Right forelimb (tissue), 1 donor: ENCODE measurements around the gene LRIG3.
A peak's percentile ranks its signal among the peaks of the same experiment; 100 is the strongest.
"Not testable (repeated sequence)": the region's sequence is repeated elsewhere in the genome, so short reads cannot be mapped to it uniquely, and the experiment has no call there.

Source experiments
- DNase-seq: peaks from one replicate; pipeline ENCODE4 v3.0.0-alpha.2; 2018

The LRIG3 gene

DNA sequence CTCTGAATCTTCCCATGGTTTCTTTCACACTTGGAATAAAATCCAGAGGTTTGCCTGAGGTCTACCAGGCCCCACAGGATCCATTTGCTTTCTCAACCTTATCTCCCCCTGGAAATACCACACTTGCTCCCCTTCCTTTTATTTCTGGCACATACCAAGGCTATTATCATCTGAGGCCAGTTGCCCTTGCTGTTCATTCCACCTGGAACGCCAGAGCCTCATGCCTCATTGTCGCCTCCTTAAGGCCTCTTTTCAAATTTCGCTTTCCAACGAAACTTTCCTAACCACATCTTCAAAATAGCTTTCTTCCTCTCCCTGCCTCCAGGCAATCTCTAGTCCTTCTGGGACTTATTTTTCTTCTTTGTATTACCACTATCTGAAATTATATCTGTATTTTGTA, 11.2 kb upstream of the LRIG3 start:
- DNase-seq: no peak

DNA sequence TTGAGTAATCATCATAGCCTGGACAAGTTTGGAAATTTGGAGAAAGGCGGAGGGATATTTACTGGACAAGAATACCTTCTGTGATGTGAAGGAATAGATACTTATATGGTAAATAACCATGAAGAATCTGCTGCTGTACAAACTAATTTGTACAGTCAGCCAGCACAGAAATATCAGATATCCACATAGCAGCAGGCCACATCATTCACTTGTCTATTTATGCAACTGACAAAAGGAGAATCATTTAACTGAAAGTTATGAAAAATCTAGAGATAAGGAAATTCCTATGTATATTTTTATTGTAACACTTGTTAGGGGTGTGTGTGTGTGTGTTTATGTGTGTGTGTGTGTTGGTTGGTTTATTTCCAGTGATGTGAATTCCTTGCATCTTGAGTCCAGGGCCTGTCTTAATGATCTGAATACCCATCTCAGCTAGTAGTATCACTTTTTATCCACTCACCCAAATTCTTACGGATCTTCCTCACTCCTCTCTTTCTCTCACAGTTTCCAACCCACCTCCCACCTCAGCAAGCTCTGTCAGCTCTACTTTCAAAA, 10.5 kb upstream of the LRIG3 start:
- DNase-seq: no peak

DNA sequence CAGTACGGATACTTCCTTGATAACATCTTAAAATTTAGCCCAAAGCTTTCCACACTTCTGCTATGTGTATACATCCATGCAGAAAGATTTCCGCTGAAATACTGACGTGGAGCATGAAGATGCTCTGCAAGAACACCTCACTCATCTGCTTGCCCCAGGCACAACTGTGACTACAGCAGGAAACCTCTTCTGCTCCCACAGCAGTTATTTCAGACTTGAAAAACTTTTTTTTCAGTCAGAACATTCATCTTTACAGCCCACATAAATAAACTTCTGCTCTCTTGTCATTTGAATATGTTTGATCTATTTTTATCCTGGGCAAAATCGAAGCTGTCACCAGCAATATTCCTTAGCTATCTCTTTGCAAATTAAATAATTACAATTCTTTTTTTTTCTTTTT, 6.8 kb upstream of the LRIG3 start:
- no peak for DNase-seq

DNA sequence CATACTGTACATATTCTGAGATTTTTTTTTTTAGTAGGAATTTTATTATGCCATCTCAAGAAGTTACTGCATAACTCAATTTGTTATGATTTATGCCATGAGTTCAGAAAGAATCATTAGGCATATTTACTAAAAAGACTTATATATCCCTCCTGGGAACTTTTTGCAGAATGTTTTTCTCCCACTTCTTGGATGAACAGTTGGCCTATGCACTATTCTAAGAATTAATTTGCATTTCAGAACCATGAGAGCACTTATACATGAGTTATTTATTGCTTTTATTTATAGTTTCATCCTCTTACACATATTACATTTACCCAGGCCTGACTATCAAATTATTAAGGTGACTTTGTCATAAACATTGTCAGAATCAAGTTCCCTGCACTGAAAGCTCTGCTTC, 6.3 kb upstream of the LRIG3 start:
- no peak for DNase-seq

DNA sequence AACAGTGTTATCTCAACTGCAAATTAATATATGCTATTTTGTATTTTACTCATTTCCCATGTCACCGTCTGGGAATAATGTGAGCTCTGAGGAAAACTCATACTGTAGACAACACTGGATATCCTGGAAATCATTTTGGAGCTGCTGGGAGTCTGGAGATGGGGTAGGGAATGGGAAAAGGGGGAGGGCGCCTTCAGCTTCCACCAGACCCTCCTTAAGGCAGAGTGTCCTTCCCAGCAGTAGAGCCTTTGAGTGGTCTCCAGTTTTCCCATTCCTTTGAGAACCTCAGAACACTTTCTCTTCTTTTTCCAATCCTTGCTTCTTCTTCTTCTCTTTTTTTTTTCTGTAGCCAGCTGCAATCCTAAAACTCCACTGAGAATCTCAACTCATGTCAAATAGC, 5.4 kb upstream of the LRIG3 start:
- DNase-seq: no peak

DNA sequence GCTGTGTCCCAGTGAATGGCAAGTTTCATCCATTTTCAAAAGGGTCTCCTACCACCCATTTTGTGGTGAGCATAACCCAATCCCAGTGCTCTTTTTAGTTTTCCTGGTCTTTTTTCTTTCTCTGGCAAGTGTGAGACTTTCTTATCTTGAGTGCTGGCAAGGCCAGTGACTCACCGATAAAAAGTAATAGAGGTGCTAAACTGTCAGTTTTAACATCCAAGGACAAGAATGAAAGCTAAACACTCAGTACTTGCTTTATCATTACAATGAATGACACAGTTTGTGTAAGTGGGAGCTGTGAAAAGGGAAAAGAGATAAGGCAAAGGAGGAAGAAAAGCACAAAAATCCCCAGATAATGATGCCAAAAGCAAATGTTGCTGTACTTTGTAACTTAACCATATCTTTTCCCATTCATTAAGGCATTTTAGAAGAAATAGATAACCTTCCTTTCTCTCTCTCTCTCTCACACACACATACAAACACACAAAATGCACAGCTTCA, 4.9 kb upstream of the LRIG3 start:
- DNase-seq: no peak

DNA sequence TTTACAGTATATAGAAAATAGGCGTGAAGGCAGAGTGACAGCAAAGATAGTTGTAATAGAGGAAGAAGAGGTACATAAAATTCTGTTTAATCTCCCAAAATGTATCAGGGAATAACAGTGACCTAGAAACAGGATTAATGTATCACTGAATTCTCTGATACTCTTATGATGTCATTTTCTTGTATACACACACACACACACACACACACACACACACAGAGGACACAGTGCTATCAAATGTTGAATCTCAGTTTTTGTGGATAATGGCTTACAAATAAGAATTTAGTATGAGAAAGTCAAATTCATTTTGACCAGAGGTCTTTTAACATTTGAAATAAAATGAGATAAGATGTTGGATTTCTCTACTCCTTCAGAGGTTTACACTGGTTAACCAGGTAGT, 4.3 kb upstream of the LRIG3 start:
- no peak for DNase-seq

DNA sequence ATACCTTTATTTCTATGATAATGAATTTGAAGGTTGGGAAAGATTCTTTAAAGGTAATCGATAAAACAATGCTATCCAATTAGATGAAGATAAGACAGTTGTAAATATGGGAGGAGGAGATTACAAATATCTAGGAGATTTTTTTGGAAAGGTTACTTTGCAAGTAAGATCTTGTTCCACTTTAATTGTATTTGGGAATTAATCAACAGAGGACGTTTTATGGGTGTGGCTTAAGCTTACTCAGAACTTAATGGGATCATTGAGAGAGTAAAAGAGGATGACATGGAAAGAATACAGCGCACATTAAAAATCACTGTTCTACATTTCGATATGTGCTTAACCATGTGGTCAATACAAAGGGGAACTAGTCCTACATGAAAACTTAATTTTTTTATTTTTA, 3.5 kb upstream of the LRIG3 start:
- DNase-seq: no peak

DNA sequence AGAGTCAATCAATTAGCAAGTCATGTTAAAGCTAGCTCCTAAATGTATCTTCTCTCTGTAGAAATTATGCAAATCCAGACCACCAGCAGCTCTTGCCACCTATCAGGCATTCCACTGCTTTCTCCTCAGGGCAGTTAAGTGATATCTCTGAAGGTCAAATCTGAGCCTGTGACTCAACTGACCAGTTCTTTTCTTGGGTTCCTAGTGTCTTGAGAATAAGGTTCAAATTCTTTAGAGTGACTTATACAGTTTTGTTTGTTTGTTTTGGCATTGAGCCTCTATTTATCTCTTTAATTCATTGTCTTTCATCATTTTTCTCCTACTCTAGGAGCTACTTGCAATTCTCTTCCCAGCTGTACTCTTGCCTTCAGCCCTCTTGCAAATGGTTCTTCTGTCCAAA, 2.5 kb upstream of the LRIG3 start:
- no peak for DNase-seq

DNA sequence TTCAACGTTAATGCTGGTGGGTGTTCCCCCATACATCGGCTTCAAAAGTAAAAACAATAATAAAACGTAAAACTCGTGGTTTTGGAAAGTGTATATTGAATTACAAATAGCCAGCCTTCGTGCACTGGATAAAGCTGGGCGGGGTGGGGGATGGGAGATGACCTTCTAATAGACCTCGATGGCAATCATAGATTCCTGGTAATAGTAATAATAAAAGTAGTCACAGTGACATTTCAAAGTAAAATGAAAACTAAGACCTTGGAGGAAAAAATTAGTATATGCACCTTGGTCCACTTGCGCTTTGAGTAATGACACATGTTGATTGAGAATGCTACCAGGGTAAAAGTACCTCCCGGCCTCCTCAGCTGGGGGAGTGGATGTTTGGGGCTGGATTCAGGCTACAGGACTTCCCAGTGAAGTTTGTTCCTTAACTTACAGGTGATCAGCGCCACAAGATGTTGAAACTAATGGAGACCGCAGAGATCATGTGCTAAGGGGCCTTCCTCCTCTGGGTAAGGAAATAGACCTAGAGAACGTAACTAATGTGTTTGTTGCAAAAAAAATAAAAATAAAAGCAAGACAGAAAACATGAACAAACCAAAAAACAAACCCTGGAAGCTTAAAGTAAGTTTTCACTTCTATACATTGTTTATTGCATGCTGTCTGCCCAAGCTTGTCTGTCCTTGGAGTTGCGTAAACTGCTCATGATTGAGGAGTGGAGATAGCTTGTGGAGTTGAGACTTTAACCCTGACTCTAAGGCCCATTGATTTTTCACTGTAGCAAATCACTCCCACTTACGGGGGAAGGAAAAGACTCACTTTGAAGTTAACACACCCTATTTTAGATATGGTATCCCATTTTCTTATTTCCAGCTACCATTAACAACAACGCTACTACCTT, 907 bp upstream of the LRIG3 start:
- DNase-seq: no peak

DNA sequence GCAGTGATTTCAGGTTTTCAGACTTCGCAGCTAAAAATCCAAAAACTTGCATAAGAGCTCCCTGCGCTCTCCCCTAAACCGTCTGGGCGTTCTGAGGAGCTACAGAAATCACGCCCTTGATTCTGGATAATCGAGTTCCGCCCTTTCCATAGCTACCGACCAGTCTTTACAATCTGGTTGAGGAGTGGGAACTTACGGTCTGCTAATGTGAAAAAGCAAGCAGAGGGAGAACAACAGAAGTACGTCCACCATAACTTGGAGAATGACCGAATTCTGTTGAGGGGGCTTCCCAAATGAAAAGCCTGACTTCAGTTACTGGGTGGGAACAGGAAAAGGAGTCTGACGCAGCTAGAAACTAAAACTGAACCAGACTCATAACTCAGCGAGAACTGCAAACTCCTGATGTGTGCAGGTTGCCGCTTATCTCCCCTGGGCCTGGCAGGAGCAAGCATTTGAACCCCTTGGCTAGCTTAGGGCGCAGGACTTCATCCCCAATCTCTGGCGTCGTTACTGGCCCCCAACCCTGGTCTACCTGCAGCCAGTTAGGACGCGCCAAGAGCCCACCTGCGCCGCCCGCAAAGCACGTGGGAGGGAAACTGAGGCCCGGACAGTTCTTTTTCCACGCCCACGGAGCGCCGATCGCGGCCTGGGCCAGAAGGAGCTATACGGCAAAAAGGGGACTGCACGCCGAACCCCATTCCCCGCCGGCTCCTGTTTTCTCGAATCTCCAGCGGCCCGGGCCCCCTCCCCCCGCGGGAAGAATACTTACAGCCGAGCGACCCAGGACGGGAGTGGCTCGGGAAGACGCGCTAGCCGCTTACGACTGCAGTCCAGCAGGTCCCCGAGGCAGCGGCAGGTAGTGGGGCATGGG, 838 bp downstream of the LRIG3 start:
- peak; percentile 77 for DNase-seq

DNA sequence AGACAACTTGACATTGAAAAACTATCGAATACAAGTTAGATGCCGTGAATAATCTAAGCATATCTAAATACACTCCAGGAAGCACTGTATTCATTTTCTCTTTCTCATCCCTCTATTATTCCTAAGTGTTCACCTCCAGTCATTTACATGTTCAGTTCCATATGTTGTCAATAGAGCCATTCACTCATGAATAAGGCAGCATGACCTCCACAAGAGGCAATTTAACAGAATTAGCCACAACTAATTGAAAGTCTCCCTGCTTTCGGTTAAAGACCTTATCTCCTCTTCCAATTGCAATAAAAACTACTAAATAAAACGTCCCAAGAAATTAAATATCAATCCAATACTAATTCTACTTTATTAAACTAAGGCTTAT, 1.8 kb downstream of the LRIG3 start:
- no peak for DNase-seq

DNA sequence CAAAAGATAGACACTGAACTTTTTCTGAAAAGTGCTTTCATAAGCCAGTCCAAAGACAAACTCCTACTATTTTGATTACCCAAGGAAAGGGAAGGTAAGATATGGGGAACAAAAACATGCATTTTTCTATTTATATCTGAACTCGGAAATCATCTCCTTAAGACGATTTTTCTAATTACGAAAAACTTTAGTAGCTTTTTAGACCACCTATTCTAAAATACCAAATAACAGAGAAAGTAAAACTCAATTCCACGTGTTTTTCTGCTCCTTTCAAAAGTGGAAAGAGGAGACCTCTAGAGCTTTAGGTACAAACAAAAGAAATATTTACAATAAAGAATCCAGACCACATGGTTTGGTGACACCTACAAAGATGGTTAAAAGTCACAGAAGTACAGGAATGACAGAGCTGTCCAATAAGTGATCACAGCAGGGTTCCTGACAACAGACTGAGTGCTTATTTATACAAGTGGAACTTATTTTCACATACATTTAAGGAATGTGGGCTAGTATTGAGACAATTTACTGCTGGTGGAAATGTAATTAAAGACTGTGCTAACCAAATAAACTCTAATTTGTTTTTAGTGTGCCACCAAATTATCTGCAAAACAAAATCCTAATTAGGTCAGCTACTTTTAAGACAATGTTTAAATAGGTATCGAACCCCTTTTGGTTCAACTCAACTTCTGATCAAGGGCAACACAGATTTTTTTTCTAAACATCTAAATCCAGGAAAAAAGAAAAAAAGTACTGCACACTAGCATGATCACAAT, 2.4 kb downstream of the LRIG3 start:
- DNase-seq: no peak

DNA sequence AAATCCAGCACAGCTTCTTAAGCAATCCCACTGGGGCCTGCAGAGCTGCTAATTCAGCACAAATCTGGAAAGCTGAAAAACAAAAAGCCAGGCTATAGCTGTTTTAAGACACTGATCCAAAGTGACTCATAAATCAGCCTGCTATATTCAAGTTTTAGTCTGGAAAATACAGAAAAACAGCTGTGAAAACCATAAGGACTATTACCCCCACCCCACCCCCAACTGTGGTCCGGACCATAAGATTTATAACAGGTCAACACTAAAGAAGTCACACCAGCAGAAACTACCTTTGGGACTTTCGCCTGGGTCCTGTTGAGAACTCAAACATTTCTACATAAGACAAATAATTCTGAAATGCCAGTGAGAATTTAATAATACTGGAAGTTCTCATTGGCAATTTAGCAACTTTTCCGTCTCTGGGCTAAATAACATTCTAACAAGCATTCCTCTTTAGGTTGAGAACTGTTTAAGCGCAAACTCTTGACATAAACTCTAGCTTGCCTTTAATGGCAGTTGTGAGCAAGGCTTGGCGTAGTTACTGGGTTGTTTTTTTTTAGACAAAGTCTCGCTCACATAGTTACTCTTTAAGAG, 3.3 kb downstream of the LRIG3 start:
- peak; percentile 78 for DNase-seq

DNA sequence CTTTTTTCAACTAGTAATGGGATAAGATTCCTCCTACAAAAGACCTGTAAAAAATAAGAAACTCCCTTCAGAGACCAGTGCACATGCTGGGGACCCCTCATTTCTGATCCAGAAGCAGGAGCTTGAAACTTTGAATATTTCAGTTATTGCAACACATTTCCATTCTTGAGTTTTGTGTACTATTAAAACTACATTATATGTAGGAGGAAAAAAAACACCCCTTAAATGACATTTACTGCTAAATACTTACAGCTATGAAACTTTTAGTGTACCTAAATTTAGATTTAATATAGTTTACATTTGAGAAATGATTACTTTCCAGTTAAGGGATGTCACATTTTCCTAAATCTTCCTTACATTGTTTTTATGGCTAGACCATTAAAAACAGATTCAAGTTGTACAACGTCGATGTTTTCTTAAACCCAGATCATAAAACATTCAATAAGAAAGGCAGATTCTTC, 4.1 kb downstream of the LRIG3 start:
- DNase-seq: no peak

DNA sequence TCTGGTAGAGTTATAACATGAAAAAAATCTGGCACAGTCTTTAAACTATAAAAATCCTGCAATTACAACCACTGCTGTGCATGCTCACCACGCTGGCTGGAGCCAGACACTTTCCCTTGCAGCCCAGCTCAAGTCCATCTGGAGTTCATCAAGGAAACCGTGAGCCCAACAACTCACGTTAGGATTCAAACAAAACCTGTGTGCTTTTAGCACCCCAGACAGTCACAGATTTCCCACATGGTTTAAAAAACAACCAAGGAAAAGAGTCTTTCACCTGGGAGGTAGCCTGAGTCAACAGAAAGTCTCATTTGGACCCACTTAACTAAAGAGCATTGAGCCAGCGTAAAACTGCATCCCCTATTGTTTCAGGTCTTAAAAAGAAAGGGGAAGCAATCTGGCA, 4.7 kb downstream of the LRIG3 start:
- DNase-seq: peak; percentile 78

DNA sequence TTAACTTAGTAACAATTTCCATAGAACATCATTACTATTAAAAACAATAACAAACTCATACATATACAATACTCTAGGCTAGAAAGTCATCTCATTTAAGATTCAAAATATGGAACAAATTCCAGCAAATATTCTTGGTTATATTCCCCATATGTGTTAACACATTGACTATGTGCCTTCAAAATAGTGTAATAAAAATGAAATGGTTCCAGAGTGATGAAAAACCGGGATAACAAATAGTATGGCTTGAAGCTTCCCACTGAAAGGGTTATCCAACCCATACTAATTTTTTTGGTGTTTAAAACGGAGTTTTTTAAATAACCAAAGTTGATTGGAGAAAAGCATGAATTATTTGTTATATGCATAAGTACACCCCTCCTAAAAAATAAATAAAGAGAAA, 5.3 kb downstream of the LRIG3 start:
- DNase-seq: no peak

DNA sequence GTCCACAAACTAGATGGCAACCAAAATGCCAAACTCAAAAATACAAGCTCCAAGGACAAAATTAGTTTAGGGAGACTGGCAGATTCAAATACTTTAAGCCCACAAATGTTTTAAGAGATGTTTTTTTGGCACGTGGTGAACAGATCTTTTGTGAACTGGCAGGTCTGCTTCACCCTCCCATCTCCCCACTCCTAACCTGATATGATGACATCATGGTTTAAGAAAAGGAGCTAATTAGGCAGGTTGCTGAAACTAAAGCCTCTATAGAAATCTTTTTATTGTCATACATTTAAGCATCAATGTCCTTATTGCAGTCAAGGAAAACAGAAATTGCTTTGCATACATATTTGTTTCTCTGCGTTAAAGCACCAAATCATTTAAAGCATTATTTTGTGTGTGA, 5.8 kb downstream of the LRIG3 start:
- no peak for DNase-seq

DNA sequence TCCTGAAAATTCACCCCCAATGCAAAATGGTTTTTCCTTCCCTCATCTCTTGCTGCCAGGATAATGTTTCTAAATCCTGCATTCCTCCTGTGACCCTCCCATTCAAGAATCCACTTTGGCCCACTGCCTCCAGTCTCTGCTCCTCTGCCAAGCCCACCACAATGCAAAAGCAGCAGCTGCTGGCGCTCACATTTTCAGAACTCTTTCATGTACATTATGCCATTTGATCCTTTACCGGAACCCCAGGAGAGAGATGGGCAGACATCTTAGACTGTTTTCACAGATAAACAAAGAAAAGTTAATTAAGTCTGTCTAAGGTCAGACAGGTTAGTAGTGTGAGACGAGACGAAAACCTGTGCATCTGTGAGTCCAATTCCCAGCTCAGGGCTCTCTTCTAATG, 12.9 kb downstream of the LRIG3 start:
- peak; percentile 83 for DNase-seq

DNA sequence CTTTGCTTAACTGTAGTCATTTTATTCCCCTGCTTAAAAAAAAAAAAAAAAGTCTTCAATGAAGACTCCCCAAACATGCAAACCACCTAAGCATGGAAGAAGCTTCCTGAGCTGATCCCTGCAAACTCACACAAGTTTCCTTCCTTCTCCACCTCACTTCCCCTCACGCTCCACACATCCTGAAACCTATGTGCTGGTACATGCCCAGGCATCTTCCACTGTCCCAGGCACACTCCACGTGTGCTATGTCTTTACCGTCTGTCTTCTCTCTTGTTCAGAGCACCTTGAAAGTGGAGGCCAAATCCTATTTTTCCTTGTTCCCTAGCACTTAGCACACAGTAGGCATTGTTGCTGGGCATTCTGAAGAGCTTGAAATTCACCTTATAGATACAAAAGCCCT, 13.4 kb downstream of the LRIG3 start:
- no peak for DNase-seq

DNA sequence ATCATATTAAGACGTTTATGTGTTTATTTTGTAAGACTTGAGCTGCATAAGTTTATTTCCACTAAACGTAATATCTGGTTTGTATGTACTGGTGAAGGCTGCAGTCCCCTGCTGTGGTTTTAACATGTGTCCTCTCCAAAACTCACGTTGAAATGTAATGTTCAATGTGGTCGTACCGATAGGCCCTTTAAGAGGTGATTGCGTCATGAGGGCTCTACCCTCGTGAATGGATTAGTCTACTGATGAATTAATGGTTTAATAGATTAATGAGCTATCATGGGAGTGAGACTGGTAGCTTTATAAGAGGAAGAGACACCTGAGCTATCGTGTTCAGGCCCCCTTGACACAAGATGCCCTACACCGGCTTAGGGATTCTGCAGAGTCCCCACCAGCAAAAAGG, 14.9 kb downstream of the LRIG3 start:
- no peak for DNase-seq

DNA sequence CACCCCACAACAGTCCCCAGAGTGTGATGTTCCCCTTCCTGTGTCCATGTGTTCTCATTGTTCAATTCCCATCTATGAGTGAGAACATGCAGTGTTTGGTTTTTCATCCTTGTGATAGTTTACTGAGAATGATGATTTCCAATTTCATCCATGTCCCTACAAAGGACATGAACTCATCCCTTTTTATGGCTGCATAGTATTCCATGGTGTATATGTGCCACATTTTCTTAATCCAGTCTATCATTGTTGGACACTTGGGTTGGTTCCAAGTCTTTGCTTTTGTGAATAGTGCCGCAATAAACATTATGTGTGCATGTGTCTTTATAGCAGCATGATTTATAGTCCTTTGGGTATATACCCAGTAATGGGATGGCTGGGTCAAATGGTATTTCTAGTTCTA, 17.6 kb downstream of the LRIG3 start:
- not testable (repeated sequence) for DNase-seq
